Stimulated activated naive CD4-positive, alpha-beta T cell (primary cell): ENCODE measurements around the gene SLC1A3.

ENCODE experiments used
- DNase-seq, 6 experiments: peaks; one replicate each; lab custom pipeline; 2025; lab: John Stamatoyannopoulos, UW

SLC1A3 gene

GRCh38 chr5:36685631-36686288, 79.4 kb downstream of the SLC1A3 start:
- DNase-seq = no peak

GRCh38 chr5:36686881-36687280, 80.5 kb downstream of the SLC1A3 start:
- DNase-seq = no peak

GRCh38 chr5:36688722-36689121, 82.3 kb downstream of the SLC1A3 start:
- no peak for DNase-seq

GRCh38 chr5:36689225-36689624, 82.8 kb downstream of the SLC1A3 start:
- DNase-seq = no peak

- peak; percentile 9 to 45 (median 26) for DNase-seq
These were observed 83.9 kb downstream of the SLC1A3 start for GRCh38 chr5:36690041-36690961.

- DNase-seq = no peak
These were observed 84.8 kb downstream of the SLC1A3 start for GRCh38 chr5:36691226-36691625.

GRCh38 chr5:36691696-36692371, 85.4 kb downstream of the SLC1A3 start:
- no peak for DNase-seq

- DNase-seq = no peak
These were observed 86.7 kb downstream of the SLC1A3 start for GRCh38 chr5:36692791-36693763.

- DNase-seq = no peak
These were observed 87.9 kb downstream of the SLC1A3 start for GRCh38 chr5:36694351-36694750.

- DNase-seq = peak in 5 of 6 experiments; percentile 1 to 38 (median 7)
These were observed 89.8 kb downstream of the SLC1A3 start for GRCh38 chr5:36696059-36696673.

- DNase-seq = no peak
These were observed 91.6 kb downstream of the SLC1A3 start for GRCh38 chr5:36698031-36698430.

- DNase-seq = no peak
These were observed 94.8 kb downstream of the SLC1A3 start for GRCh38 chr5:36701085-36701698.

- no peak for DNase-seq
These were observed 96.9 kb downstream of the SLC1A3 start for GRCh38 chr5:36703245-36703860.

GRCh38 chr5:36704131-36704530, 97.7 kb downstream of the SLC1A3 start:
- no peak for DNase-seq

GRCh38 chr5:36705055-36705454, 98.6 kb downstream of the SLC1A3 start:
- DNase-seq = no peak

- DNase-seq = no peak
These were observed 100.3 kb downstream of the SLC1A3 start for GRCh38 chr5:36706662-36707061.

- no peak for DNase-seq
These were observed 102.6 kb downstream of the SLC1A3 start for GRCh38 chr5:36708996-36709395.

GRCh38 chr5:36710039-36710438, 103.6 kb downstream of the SLC1A3 start:
- no peak for DNase-seq

- no peak for DNase-seq
These were observed 106.3 kb downstream of the SLC1A3 start for GRCh38 chr5:36712706-36713105.

GRCh38 chr5:36713541-36713940, 107.1 kb downstream of the SLC1A3 start:
- DNase-seq = no peak
